HG03280 (cell line): ENCODE data around the gene EIF2D.

Source experiments
- ATAC-seq: cut with Tn5 transposase; IDR thresholded peaks from one replicate; pipeline ENCODE4 v1.9.1; 2021; ENCODE audit warnings: mild to moderate bottlenecking, moderate library complexity; ENCODE audit not compliant: unreplicated experiment

EIF2D gene

GRCh38 chr1:206554211-206554610 lies 58.1 kb downstream of the EIF2D start:
- ATAC-seq = no peak

DNA sequence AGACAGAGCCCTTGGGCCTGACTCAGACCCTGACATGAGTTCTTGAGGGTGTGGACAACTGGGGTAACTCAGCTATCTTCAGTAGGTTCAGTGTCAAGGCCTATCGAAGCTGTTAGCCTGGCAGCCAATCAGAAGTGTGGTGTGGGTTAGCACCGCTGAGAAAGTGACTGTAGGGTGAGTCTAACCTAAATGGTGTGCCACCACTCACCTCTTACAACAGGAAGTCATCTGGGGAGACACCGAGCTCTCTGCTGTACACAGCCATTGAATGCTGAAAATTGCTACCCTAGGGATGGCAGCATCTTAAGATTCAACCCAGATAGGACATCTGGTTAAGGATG lies 60.3 kb downstream of the EIF2D start:
- no peak for ATAC-seq

DNA sequence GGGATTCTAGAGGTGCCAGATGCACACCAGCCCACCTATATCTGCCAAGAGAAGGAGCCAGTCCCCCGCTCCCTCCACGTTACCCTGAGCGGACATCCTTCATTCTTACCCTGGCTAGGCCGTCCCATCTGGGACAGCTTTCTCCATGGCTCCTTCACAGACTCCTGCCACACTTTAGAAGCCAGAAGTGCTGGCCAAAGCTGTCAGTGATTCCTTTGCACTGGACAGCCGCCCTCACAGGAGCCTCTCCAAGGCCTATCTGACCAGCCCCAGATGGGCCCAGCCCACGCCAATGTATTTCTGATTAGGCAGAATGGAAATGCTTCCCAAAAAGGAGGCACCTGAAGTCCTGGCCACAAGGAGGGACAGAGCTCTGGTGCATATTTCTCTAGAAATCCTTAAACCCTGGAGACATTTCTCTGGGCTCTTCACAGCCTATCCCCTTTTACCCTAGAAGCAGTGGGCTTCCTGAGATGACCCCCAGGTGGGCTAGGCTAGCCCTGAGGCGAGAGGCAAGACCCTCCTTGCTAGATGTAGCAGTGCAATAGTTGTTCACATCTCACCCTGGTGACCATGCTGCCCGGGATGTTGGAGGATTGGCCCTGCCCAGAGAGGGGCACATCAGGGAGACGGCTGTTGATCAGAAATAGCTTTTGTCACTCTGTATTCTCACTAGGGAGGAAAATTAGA lies 60.8 kb downstream of the EIF2D start:
- ATAC-seq = no peak

DNA sequence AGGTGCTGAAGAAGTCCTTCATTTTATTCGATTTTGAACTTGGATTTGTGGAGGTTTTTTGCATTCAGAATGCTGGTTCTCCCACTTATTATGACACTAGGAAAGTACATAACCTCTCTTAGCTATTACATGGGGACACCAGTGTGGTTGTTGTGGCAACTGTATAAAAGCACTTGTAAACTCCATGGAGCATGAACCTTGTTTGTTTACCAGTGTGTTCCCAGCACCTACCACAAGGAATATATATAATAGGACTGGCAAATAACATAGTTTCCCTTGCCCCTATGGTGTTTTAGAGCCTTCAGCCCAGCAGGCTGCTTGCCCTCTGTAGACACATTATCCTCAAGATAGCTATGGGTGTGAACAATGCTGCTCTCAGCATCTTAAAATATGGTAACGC lies 61.8 kb downstream of the EIF2D start:
- no peak for ATAC-seq

GRCh38 chr1:206547104-206547503 lies 65.2 kb downstream of the EIF2D start:
- no peak for ATAC-seq

DNA sequence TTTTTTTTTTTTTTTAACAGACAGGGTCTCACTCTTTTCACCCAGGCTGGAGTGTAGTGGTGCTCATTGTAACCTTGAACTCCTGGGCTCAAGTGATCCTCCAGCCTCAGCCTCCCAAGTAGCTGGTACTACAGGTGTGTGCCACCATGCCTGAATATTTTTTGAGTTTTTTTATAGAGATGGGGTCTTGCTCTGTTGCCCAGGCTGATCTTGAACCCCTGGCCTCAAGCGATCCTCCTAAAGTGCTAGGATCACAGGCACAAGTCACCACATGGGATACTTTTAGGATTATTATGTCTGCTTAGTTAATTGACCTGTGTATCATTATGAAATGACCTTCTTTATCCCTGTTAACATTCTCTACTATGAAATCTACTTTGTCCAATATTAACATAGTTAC lies 66.9 kb downstream of the EIF2D start:
- ATAC-seq = no peak

DNA sequence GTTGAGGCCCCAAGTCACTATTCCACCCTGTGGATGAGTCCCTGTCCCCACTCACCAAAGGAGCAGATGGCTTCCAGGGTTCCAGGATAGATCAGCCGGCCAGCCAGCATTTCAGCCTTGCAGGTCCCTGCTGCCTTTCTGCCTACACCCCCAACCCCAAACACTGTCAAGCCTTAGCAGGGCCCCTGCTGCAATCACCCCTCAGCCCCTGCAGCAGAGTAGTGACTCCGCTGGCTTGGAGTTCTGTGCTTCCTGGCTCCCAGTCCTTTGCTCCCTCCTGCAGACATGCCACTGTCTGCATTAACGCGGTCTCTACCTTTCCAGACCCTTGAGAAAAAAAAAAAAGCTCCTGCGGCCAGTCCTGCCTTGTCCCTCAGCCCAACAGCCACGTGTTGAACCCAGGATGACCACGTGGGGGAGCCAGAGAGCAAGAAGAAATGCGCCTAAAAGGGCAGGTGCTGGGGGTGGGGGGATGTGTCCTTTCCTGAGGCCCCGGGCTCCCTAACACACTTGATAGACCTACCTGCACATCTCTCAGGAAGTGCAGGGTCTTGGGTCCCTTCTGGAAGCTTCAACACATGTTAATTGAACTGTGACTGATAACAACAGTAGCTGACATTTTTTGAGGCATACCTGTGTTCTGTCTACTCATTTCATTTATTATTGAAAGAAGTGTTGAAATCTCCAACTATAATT lies 67.6 kb downstream of the EIF2D start:
- no peak for ATAC-seq
